GM19238 (cell line): ENCODE data around the gene DTX1.
"Not testable (repeated sequence)": the region's sequence is repeated elsewhere in the genome, so short reads cannot be mapped to it uniquely, and the experiment has no call there.

Source experiments
- DNase-seq: peaks from one replicate; pipeline ENCODE4 v3.0.0; 2011; ENCODE audit warnings: low spot score; ENCODE audit not compliant: insufficient read length

DTX1 gene

GRCh38 chr12:113114447-113115178 lies 58.1 kb downstream of the DTX1 start:
- DNase-seq = no peak

GRCh38 chr12:113115455-113116126 lies 59.1 kb downstream of the DTX1 start:
- DNase-seq = no peak

- DNase-seq = no peak
These were observed 60.3 kb downstream of the DTX1 start for GRCh38 chr12:113116875-113117274.

- DNase-seq = not testable (repeated sequence)
These were observed 61.2 kb downstream of the DTX1 start for GRCh38 chr12:113117684-113118083.

- DNase-seq = no peak
These were observed 61.6 kb downstream of the DTX1 start for GRCh38 chr12:113118142-113118541.

- DNase-seq = no peak
These were observed 63.6 kb downstream of the DTX1 start for GRCh38 chr12:113119980-113120669.

- DNase-seq = no peak
These were observed 64.3 kb downstream of the DTX1 start for GRCh38 chr12:113120670-113121370.

GRCh38 chr12:113127791-113128199 lies 71.3 kb downstream of the DTX1 start:
- no peak for DNase-seq

GRCh38 chr12:113128802-113129663 lies 72.5 kb downstream of the DTX1 start:
- DNase-seq = no peak

- no peak for DNase-seq
These were observed 73.3 kb downstream of the DTX1 start for GRCh38 chr12:113129664-113130456.

- DNase-seq = no peak
These were observed 74.1 kb downstream of the DTX1 start for GRCh38 chr12:113130457-113131135.

- no peak for DNase-seq
These were observed 75.0 kb downstream of the DTX1 start for GRCh38 chr12:113131556-113131955.

- no peak for DNase-seq
These were observed 76.5 kb downstream of the DTX1 start for GRCh38 chr12:113133036-113133435.

GRCh38 chr12:113133666-113134065 lies 77.1 kb downstream of the DTX1 start:
- DNase-seq = no peak

GRCh38 chr12:113134071-113134470 lies 77.5 kb downstream of the DTX1 start:
- no peak for DNase-seq

GRCh38 chr12:113134521-113134951 lies 78.0 kb downstream of the DTX1 start:
- no peak for DNase-seq

GRCh38 chr12:113135178-113136127 lies 78.9 kb downstream of the DTX1 start, which contains the start of gene RASAL1:
Gene RASAL1 (minus strand): TSS chr12:113135761. CDS start chr12:113135462, 299 bp downstream.
- peak; percentile 47 for DNase-seq
